ENCODE data around the gene PMF1.

GRCh38 chr1:156251527-156251926, 38.7 kb downstream of the PMF1 start:
- TF ChIP-seq CTCF (conservative IDR thresholded peaks at IDR 0.05) (no peak), ZFX (IDR thresholded peaks at IDR 0.05) (no peak)
